ENCODE results near the gene WDR13.
"Not testable (repeated sequence)": the region's sequence is repeated elsewhere in the genome, so short reads cannot be mapped to it uniquely, and the experiment has no call there.

The WDR13 gene

GRCh38 chrX:48595929-48596328 is 1.4 kb upstream of the WDR13 start:
- no peak for DNase-seq

- no peak for DNase-seq
Observed at GRCh38 chrX:48598614-48599013, 1.3 kb downstream of the WDR13 start.

GRCh38 chrX:48599341-48599740 is 2.0 kb downstream of the WDR13 start:
- no peak for DNase-seq

- DNase-seq, result no peak
Observed at GRCh38 chrX:48600226-48600625, 2.9 kb downstream of the WDR13 start.

- no peak for DNase-seq
Observed at GRCh38 chrX:48601741-48602394, 4.6 kb downstream of the WDR13 start.

- DNase-seq, result no peak
Observed at GRCh38 chrX:48604701-48605100, 7.4 kb downstream of the WDR13 start.

GRCh38 chrX:48606091-48606490 is 8.8 kb downstream of the WDR13 start:
- DNase-seq, result no peak

- DNase-seq, result no peak
Observed at GRCh38 chrX:48611703-48612102, 14.4 kb downstream of the WDR13 start.

GRCh38 chrX:48613502-48614160 is 16.3 kb downstream of the WDR13 start:
- DNase-seq, result peak; percentile 43

GRCh38 chrX:48616576-48616975 is 19.3 kb downstream of the WDR13 start:
- DNase-seq, result peak; percentile 12

GRCh38 chrX:48617542-48618340 is 20.4 kb downstream of the WDR13 start:
- DNase-seq, result peak; percentile 76

- DNase-seq, result no peak
Observed at GRCh38 chrX:48626401-48627298, 29.4 kb downstream of the WDR13 start.

GRCh38 chrX:48631376-48632090 is 34.2 kb downstream of the WDR13 start:
- peak; percentile 88 for DNase-seq

- no peak for DNase-seq
Observed at GRCh38 chrX:48632207-48632606, 34.9 kb downstream of the WDR13 start.

- DNase-seq, result no peak
Observed at GRCh38 chrX:48636301-48636700, 39.0 kb downstream of the WDR13 start.

GRCh38 chrX:48636776-48637175 is 39.5 kb downstream of the WDR13 start:
- DNase-seq, result no peak

GRCh38 chrX:48645669-48646068 is 48.4 kb downstream of the WDR13 start:
- no peak for DNase-seq

- DNase-seq, result peak; percentile 49
Observed at GRCh38 chrX:48648336-48648751, 51.1 kb downstream of the WDR13 start.

- no peak for DNase-seq
Observed at GRCh38 chrX:48649102-48649501, 51.8 kb downstream of the WDR13 start.

- not testable (repeated sequence) for DNase-seq
Observed at GRCh38 chrX:48652055-48652579, 54.8 kb downstream of the WDR13 start.

GRCh38 chrX:48654746-48655145 is 57.5 kb downstream of the WDR13 start:
- DNase-seq, result not testable (repeated sequence)
